SIG-M5 (cell line): Measurements from ENCODE around the gene HBZ.
"Not testable (repeated sequence)": the region's sequence is repeated elsewhere in the genome, so short reads cannot be mapped to it uniquely, and the experiment has no call there.

Experiments
- DNase-seq: peaks from one replicate; lab custom pipeline; 2025; lab: John Stamatoyannopoulos, UW

HBZ gene

GRCh38 chr16:179211-180092 lies 27.0 kb downstream of the HBZ start:
- DNase-seq: no peak

- DNase-seq: no peak
Observed at GRCh38 chr16:180101-180675, 27.7 kb downstream of the HBZ start, which contains the start of gene HBQ1. Gene HBQ1 (plus strand): TSS chr16:180459. CDS start chr16:180487, 28 bp downstream.

DNA sequence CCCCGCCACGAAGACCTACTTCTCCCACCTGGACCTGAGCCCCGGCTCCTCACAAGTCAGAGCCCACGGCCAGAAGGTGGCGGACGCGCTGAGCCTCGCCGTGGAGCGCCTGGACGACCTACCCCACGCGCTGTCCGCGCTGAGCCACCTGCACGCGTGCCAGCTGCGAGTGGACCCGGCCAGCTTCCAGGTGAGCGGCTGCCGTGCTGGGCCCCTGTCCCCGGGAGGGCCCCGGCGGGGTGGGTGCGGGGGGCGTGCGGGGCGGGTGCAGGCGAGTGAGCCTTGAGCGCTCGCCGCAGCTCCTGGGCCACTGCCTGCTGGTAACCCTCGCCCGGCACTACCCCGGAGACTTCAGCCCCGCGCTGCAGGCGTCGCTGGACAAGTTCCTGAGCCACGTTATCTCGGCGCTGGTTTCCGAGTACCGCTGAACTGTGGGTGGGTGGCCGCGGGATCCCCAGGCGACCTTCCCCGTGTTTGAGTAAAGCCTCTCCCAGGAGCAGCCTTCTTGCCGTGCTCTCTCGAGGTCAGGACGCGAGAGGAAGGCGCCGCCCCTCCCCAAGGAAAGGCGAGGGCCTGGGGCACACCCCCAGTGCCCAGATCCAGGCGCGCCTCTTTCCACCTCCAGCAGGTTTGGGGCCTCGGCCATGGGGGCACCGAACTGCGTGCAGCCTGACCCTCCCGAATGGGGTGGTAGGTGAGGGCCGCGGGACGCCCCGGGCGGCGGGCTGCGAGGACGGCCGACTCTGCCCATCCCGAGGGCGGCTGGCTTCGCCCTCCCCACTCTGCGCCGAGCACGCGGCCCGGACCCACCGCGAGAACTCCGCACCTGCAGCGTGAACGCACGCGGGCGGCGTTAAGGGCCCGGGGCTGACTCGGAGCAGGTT lies 28.5 kb downstream of the HBZ start:
- no peak for DNase-seq

DNA sequence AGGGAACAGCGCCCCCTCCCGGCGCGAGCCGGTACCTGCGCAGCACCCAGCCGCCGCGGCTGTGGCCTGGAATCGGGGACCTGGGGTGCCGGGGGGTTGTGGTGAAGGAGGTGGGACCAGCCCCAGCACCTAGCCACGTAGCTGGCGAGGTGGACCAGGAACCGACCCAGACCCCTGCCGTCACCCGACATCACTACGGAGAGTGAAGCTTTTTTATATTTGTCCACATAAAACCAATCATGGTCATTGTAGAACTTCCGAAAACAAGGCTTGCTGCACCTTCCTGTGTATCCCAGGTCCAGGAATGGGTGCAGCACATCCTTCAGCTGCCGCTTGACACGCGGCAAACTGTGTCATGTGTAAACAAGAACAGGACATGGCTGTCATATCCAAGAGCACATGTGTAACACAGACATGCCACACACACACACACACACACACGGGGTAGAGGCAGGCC lies 29.1 kb downstream of the HBZ start:
- DNase-seq: no peak

- no peak for DNase-seq
Observed at GRCh38 chr16:183005-183404, 30.6 kb downstream of the HBZ start.

GRCh38 chr16:185213-185612 lies 32.8 kb downstream of the HBZ start:
- DNase-seq: no peak

DNA sequence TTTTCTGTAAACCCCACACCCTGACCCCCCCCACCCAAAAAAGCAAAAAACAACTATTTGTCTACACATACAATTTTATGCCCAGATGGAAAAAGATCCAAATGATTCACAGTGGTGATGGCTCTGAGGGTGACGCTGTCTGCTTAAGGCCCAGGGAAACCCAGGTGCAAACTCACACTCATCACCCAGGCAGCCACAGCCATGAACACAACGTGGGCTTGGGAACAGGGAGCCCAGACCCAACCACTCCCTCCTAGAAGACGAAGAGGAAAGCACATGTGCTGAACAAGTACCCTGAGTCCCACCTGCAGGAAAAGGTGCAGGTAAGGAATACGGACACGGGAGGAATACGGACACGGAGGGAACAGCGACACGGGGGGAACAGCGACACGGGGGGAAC lies 33.2 kb downstream of the HBZ start:
- no peak for DNase-seq

GRCh38 chr16:187330-187729 lies 34.9 kb downstream of the HBZ start:
- no peak for DNase-seq

GRCh38 chr16:188674-189073 lies 36.2 kb downstream of the HBZ start:
- no peak for DNase-seq

DNA sequence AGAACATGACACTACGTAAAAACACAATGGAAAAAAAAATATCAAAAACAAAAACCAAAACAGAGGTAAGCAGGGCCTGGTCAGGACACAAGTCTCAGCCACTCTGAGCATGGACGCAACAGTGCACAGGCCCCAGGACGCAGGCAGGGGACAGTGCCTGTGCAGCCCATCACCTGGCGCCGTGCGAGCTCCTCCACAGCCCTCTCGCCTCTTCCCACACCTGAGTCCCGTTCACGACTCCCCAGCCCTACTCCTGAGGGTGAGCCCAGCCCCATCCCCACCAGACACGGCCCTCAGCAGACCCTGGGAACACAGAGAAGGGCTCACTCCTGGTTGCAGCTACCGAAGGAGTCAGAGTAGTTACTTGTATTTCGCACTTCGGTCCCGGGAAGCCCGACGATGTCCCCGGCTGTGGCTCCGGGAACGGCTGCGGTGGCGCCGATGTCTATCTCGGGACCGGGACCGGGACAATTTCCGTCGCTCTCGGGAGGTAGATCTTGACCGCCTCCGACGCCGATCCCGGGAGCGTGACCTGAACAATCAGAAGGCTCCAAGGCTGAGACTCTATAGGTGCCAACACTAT lies 37.3 kb downstream of the HBZ start:
- no peak for DNase-seq

GRCh38 chr16:191831-192230 lies 39.4 kb downstream of the HBZ start:
- DNase-seq: no peak

DNA sequence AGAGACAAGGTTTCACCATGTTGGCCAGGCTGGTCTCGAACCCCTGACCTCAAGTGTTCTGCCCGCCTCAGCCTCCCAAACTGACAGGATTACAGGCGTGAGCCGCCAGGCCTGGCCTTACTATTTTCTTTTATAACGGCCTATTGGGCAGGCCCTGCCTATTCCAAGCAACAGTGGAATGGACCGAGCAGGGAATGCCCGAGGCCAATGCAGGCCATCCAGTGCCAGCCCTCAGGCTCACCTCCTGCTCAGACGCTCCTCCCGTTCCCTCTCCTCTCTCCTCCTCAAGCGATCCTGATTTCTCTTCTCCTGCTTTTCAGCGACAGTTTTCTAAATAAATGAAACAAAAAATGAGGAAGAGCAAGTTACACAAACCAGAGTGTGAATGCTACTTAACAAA lies 40.2 kb downstream of the HBZ start:
- DNase-seq: no peak

DNA sequence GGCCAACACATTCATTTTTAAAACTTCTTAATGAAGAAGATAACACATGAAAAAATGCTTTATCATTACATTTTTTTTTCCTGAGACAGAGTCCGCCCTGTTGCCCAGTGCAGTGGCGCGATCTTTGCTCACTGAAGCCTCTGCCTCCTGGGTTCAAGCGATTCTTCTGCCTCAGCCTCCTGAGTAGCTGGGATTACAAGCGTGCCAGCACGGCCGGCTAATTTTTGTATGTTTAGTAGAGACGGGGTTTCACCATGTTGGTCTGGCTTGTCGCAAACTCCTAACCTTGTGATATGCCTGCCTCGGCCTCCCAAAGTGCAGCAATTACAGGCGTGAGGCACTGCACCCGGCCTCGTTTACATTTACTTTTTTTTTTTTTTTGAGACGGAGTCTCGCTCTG lies 41.0 kb downstream of the HBZ start:
- DNase-seq: no peak

DNA sequence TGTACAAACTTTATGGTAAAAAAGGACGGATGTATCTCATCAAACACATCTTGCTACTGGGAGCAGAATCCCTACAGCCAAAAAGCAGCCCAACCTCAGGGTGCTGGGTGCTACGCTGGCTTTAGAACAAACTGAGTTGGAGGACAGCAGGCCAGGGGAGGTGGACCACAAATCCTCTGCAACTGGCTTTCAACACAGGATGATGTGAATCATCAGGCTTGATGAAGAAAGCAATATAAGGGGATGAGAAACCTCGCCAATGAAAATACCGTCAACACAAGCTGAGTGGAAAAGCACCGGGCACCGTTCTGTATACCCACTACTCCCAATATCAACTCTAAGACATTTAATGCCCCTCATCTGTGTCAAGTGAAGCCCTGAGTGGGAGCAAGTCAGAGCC lies 42.1 kb downstream of the HBZ start:
- DNase-seq: no peak

DNA sequence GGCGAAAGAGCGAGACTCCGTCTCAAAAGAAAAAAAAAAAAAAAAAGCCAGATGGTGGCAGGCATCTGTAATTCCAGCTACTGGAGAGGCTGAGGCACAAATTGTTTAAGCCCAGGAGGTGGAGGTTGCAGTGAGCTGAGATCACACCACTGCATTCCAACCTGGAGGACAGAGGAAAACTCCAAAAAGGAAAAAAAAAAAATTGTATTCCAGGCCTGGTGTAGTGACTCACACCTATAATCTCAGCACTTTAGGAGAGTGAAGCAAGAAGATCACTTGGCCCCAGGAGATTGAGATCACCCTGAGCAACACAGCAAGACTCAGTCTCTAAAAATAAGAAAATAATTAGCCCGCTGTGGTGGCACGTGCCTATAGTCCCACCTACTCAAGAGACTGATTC lies 47.9 kb downstream of the HBZ start:
- no peak for DNase-seq

DNA sequence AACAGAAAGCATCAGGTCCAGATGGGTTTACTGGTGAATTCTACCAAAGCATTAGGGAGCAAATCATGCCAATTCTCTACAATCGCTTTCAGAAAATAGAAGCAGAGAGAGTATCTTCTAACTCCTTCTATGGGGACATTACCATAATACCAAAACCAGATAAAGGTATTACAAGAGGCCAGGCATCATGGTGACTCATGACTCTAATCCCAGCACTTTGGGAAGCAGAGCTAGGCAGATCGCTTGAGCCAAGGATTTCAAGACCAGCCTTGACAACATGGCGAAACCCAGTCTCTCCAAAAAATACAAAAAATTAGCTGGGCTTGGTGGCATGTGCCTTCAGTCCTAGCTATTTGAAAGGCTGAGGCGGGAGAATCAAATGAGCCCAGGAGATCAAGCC lies 50.8 kb downstream of the HBZ start:
- DNase-seq: no peak

- not testable (repeated sequence) for DNase-seq
Observed at GRCh38 chr16:204046-204445, 51.6 kb downstream of the HBZ start.
